GOT3 (cell line): ENCODE results near the gene OR52W1.
"Not testable (repeated sequence)": the region's sequence is repeated elsewhere in the genome, so short reads cannot be mapped to it uniquely, and the experiment has no call there.

Source experiments
- DNase-seq: peaks from one replicate; lab custom pipeline; 2025; ENCODE audit warnings: mixed read lengths; lab: John Stamatoyannopoulos, UW

OR52W1 gene

GRCh38 chr11:6217722-6218121 is 18.7 kb downstream of the OR52W1 start:
- DNase-seq, result no peak

- DNase-seq, result no peak
Measured at GRCh38 chr11:6219359-6219758, 20.3 kb downstream of the OR52W1 start.

- DNase-seq, result no peak
Measured at GRCh38 chr11:6223854-6224253, 24.8 kb downstream of the OR52W1 start.

- no peak for DNase-seq
Measured at GRCh38 chr11:6224421-6224820, 25.4 kb downstream of the OR52W1 start.

- DNase-seq, result no peak
Measured at GRCh38 chr11:6225024-6225423, 26.0 kb downstream of the OR52W1 start.

GRCh38 chr11:6225896-6226295 is 26.9 kb downstream of the OR52W1 start:
- no peak for DNase-seq

- DNase-seq, result no peak
Measured at GRCh38 chr11:6228520-6228919, 29.5 kb downstream of the OR52W1 start.

- DNase-seq, result no peak
Measured at GRCh38 chr11:6229911-6230310, 30.9 kb downstream of the OR52W1 start.

GRCh38 chr11:6232899-6233298 is 33.9 kb downstream of the OR52W1 start:
- no peak for DNase-seq

- DNase-seq, result no peak
Measured at GRCh38 chr11:6233984-6234386, 35.0 kb downstream of the OR52W1 start.

- DNase-seq, result peak; percentile 94
Measured at GRCh38 chr11:6234387-6235107, 35.5 kb downstream of the OR52W1 start, which contains the start of gene FHIP1B. Gene FHIP1B (minus strand): TSS chr11:6234636. CDS start chr11:6224516, 10,120 bp downstream.

- no peak for DNase-seq
Measured at GRCh38 chr11:6237266-6237665, 38.2 kb downstream of the OR52W1 start.

- DNase-seq, result no peak
Measured at GRCh38 chr11:6237761-6238302, 38.8 kb downstream of the OR52W1 start.

- DNase-seq, result no peak
Measured at GRCh38 chr11:6238902-6239301, 39.9 kb downstream of the OR52W1 start, which contains the start of gene CNGA4. Gene CNGA4 (plus strand): TSS chr11:6239089. CDS start chr11:6239207, 118 bp downstream.

- no peak for DNase-seq
Measured at GRCh38 chr11:6240139-6240538, 41.1 kb downstream of the OR52W1 start.

GRCh38 chr11:6240781-6241180 is 41.8 kb downstream of the OR52W1 start:
- no peak for DNase-seq

- DNase-seq, result no peak
Measured at GRCh38 chr11:6241316-6241715, 42.3 kb downstream of the OR52W1 start.

GRCh38 chr11:6245536-6245935 is 46.5 kb downstream of the OR52W1 start:
- no peak for DNase-seq

GRCh38 chr11:6248248-6248647 is 49.2 kb downstream of the OR52W1 start:
- no peak for DNase-seq

- not testable (repeated sequence) for DNase-seq
Measured at GRCh38 chr11:6248897-6249296, 49.9 kb downstream of the OR52W1 start.
